ENCODE data around the gene MAGEB17. TPM values are rescaled to one million over a fixed set of nuclear protein-coding genes. Genes with fewer than 3 reads are reported as not detected.

MAGEB17 gene
- not detected in 2 replicates for total RNA-seq

GRCh38 chrX:16167181-16167580, at the start of gene MAGEB17:
Gene MAGEB17 (plus strand): TSS chrX:16167481. CDS start chrX:16170383, 2,902 bp downstream.

DNA sequence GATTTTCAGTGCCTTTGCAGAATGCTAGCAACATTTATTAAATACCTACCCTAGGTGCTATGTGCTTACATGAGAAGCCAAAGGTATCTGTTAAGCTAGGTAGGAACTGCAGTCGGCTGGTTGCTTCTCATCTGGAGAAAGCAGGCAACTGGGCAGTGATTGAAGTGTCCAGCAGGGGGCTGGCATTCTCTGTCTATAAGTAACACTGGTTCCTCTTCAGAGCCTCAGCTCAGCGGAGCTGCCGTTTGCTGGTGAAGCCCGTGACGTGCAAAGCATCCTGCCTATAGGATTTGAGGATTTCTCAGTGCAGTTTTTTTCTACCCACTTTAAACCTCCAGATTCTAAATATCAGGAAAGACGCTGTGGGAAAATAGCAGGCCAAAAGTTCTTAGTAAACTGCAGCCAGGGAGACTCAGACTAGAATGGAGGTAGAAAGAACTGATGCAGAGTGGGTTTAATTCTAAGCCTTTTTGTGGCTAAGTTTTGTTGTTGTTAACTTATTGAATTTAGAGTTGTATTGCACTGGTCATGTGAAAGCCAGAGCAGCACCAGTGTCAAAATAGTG, 44.0 kb upstream of the MAGEB17 start, which contains the start of gene GRPR:
TSS of gene GRPR (plus strand) at position 344 of the 565 bp plus-strand sequence. CDS start 389 bp downstream, outside the sequence.

Other genes starting within 250 kb of the MAGEB17 start
- not detected in 2 replicates for gene GRPR, start 43.9 kb upstream of the MAGEB17 start, total RNA-seq

Data from mesangial cell (primary cell).